ENCODE data around the gene CNBP.

GRCh38 chr3:129228891-129229585 is 45.3 kb upstream of the CNBP start:
- TF ChIP-seq SP2 (IDR thresholded peaks at IDR 0.05; ENCODE audit: extremely low read depth, low read depth, low read length, poor library complexity, severe bottlenecking) (no peak), SMARCB1 (IDR thresholded peaks at IDR 0.05; ENCODE audit: insufficient read length, low read depth) (no peak), JUND (IDR thresholded peaks at IDR 0.05; ENCODE audit: borderline replicate concordance, low read depth, low read length) (peak; percentile 76), JUND (tag; IDR thresholded peaks at IDR 0.05; ENCODE audit: borderline replicate concordance, low read depth, low read length) (peak; percentile 60; the same call in 2 of the 3 replicates), POLR2AphosphoS5 (IDR thresholded peaks at IDR 0.05; ENCODE audit: control insufficient read depth, insufficient read depth, low read depth, low read length) (no peak), ZNF184 (CRISPR knock-in tag; IDR thresholded peaks at IDR 0.05) (no peak), NFYB (IDR thresholded peaks at IDR 0.05; ENCODE audit: extremely low read depth, insufficient read length) (no peak), BRD4 (IDR thresholded peaks at IDR 0.05) (no peak), KDM1A (IDR thresholded peaks at IDR 0.05) (no peak), EP300 (IDR thresholded peaks at IDR 0.05; ENCODE audit: low read length) (no peak)
- TF ChIP-seq, protein P1, sequence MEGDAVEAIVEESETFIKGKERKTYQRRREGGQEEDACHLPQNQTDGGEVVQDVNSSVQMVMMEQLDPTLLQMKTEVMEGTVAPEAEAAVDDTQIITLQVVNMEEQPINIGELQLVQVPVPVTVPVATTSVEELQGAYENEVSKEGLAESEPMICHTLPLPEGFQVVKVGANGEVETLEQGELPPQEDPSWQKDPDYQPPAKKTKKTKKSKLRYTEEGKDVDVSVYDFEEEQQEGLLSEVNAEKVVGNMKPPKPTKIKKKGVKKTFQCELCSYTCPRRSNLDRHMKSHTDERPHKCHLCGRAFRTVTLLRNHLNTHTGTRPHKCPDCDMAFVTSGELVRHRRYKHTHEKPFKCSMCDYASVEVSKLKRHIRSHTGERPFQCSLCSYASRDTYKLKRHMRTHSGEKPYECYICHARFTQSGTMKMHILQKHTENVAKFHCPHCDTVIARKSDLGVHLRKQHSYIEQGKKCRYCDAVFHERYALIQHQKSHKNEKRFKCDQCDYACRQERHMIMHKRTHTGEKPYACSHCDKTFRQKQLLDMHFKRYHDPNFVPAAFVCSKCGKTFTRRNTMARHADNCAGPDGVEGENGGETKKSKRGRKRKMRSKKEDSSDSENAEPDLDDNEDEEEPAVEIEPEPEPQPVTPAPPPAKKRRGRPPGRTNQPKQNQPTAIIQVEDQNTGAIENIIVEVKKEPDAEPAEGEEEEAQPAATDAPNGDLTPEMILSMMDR (IDR thresholded peaks at IDR 0.05 in 2 of 3, conservative IDR thresholded peaks at IDR 0.05 in 1 of 3; ENCODE audit: insufficient read depth in 2 of 3, low read depth in 1 of 3, low read length in 3 of 3) = peak in 1 of 3 experiments; percentile 26; a peak in 1 of 6 replicates
- TF ChIP-seq, protein P2, sequence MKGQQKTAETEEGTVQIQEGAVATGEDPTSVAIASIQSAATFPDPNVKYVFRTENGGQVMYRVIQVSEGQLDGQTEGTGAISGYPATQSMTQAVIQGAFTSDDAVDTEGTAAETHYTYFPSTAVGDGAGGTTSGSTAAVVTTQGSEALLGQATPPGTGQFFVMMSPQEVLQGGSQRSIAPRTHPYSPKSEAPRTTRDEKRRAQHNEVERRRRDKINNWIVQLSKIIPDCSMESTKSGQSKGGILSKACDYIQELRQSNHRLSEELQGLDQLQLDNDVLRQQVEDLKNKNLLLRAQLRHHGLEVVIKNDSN (CRISPR knock-in tag; IDR thresholded peaks at IDR 0.05) = no peak

All from K562 (cell line).